CD14-positive monocyte (primary cell): ENCODE results near the gene PLXDC2. TPM values are rescaled to one million over a fixed set of nuclear protein-coding genes. Genes with fewer than 3 reads are reported as not detected.
A peak's percentile ranks its signal among the peaks of the same experiment; 100 is the strongest.

Source experiments
- DNase-seq, 3 donors: peaks; one replicate each; pipeline ENCODE4 v3.0.0-alpha.2; 2011 to 2022
- H2AFZ ChIP-seq: 2 replicates; pipeline ENCODE4 v1.6.0; 2012; ENCODE audit warnings: mild to moderate bottlenecking, low read depth, low read length, inconsistent platforms; ENCODE audit not compliant: insufficient read depth, poor library complexity, severe bottlenecking
- H3K27ac ChIP-seq, 2 donors: 1 replicate in 1 of 2; 2 replicates in 1 of 2; pipeline ENCODE4 v1.5.1; 2012 to 2013; ENCODE audit warnings: low read length in 2 of 2, control low read depth in 1 of 2, inconsistent platforms in 1 of 2, low read depth in 1 of 2, mild to moderate bottlenecking in 1 of 2
- H3K27me3 ChIP-seq, 2 donors: one replicate each; pipeline versions ENCODE4 v1.6.0 to v1.6.1; 2011 to 2013; ENCODE audit warnings: low read length in 2 of 2; ENCODE audit not compliant: control insufficient read depth in 2 of 2, insufficient read depth in 2 of 2
- H3K36me3 ChIP-seq, 2 donors: replicated peaks in 1 of 2; 1 replicate in 1 of 2; 2 replicates in 1 of 2; pipeline versions ENCODE4 v1.5.1 to v1.6.1; 2012 to 2013; ENCODE audit warnings: low read length in 2 of 2, control low read depth in 1 of 2, inconsistent platforms in 1 of 2, mild to moderate bottlenecking in 1 of 2; ENCODE audit not compliant: insufficient read depth in 2 of 2, control insufficient read depth in 1 of 2
- H3K4me1 ChIP-seq, 2 donors: 1 replicate in 1 of 2; 2 replicates in 1 of 2; pipeline versions ENCODE4 v1.5.1 to v1.6.1; 2012 to 2013; ENCODE audit warnings: low read length in 2 of 2, control low read depth in 1 of 2, inconsistent platforms in 1 of 2, mild to moderate bottlenecking in 1 of 2, moderate library complexity in 1 of 2; ENCODE audit not compliant: insufficient read depth in 2 of 2, control insufficient read depth in 1 of 2
- H3K4me2 ChIP-seq: replicated peaks from 2 replicates; pipeline ENCODE3; 2012; ENCODE audit warnings: low read length, moderate library complexity, mild to moderate bottlenecking; ENCODE audit not compliant: poor library complexity, severe bottlenecking; ENCODE audit errors: extremely low read depth
- H3K4me3 ChIP-seq, 3 experiments: fragments of 200-600 bp in 1 of 3; sonication (generic) in 1 of 3; replicated peaks in 1 of 3; 1 replicate in 2 of 3; 2 replicates in 1 of 3; pipeline ENCODE4 v1.5.1; 2011 to 2013; ENCODE audit warnings: low read length in 3 of 3, mild to moderate bottlenecking in 3 of 3, control low read depth in 2 of 3, low read depth in 2 of 3, inconsistent platforms in 1 of 3, moderate library complexity in 1 of 3
- H3K79me2 ChIP-seq: 2 replicates; pipeline ENCODE4 v1.6.0; 2012; ENCODE audit warnings: mild to moderate bottlenecking, control low read depth, inconsistent platforms, low read length, moderate library complexity; ENCODE audit not compliant: insufficient read depth
- H3K9ac ChIP-seq: 2 replicates; pipeline ENCODE4 v1.6.0; 2017; ENCODE audit warnings: low read length, mild to moderate bottlenecking; ENCODE audit not compliant: insufficient read depth, poor library complexity, severe bottlenecking
- H3K9me3 ChIP-seq, 2 donors: replicated peaks in 1 of 2; 1 replicate in 1 of 2; 2 replicates in 1 of 2; pipeline versions ENCODE4 v1.5.1 to v1.6.1; 2012 to 2013; ENCODE audit warnings: low read length in 2 of 2, control low read depth in 1 of 2; ENCODE audit not compliant: control insufficient read depth in 1 of 2, insufficient read depth in 1 of 2
- H4K20me1 ChIP-seq: 2 replicates; pipeline ENCODE4 v1.6.0; 2012; ENCODE audit warnings: mild to moderate bottlenecking, low read length, control low read depth, moderate library complexity; ENCODE audit not compliant: insufficient read depth
- H3K27ac Mint-ChIP-seq, 7 donors: one replicate each; pipeline ENCODE4 v1.8.0; 2020; ENCODE audit warnings: mild to moderate bottlenecking in 7 of 7, mixed read lengths in 7 of 7, moderate library complexity in 6 of 7, inconsistent platforms in 2 of 7
- H3K27me3 Mint-ChIP-seq, 3 donors: one replicate each; pipeline ENCODE4 v1.8.0; 2021 to 2022; ENCODE audit warnings: low read depth in 3 of 3, mild to moderate bottlenecking in 3 of 3, mixed read lengths in 3 of 3, moderate library complexity in 3 of 3, inconsistent platforms in 1 of 3
- H3K36me3 Mint-ChIP-seq, 2 donors: one replicate each; pipeline ENCODE4 v1.8.0; 2020; ENCODE audit warnings: mixed read lengths in 2 of 2, inconsistent platforms in 1 of 2, mild to moderate bottlenecking in 1 of 2
- H3K4me1 Mint-ChIP-seq: one replicate; pipeline ENCODE4 v1.8.0; 2020; ENCODE audit warnings: mild to moderate bottlenecking, mixed read lengths
- H3K4me3 Mint-ChIP-seq, 2 donors: one replicate each; pipeline ENCODE4 v1.8.0; 2020; ENCODE audit warnings: mild to moderate bottlenecking in 2 of 2, mixed read lengths in 2 of 2, moderate library complexity in 1 of 2
- H3K9me3 Mint-ChIP-seq, 7 donors: one replicate each; pipeline ENCODE4 v1.8.0; 2020 to 2022; ENCODE audit warnings: mixed read lengths in 7 of 7, mild to moderate bottlenecking in 6 of 7, moderate library complexity in 6 of 7, inconsistent platforms in 2 of 7
- CTCF ChIP-seq: fragments of 200-600 bp; IDR thresholded peaks from one replicate; pipeline ENCODE4 v1.8.0; 2022; ENCODE audit warnings: antibody characterized with exemption, mild to moderate bottlenecking
- WGBS: methylation state at CpG from one replicate; pipeline ENCODE4 v1.1.5; 2013; ENCODE audit warnings: missing lambda C conversion rate; ENCODE audit not compliant: insufficient coverage; 5-methylcytosine and 5-hydroxymethylcytosine counted together
- intact Hi-C, 2 donors: fragments of 100-400 bp; cut with micrococcal nuclease; formaldehyde crosslinking; loops; one replicate each; pipeline versions ENCODE4 v1.15.0 to v1.15.1; 2023
- polyA plus RNA-seq, 3 donors: library from polyadenylated mRNA; depleted of rRNA in 1 of 3; unstranded in 2 of 3; stranded (reverse) in 1 of 3; fragments of 300-500 nt in 2 of 3; fragments of >200 nt in 1 of 3; fragmentation: Illumina TruSeq in 2 of 3; gene quantifications; 1 replicate in 2 of 3; 2 replicates in 1 of 3; pipeline ENCODE4 v1.2.3, GENCODE V29; 2012 to 2021

Gene PLXDC2
- polyA plus RNA-seq, 3 donors: 37.5 to 128 (median 93.6) TPM

- no peaks in the 10 kb centered on the region for H3K36me3 ChIP-seq
- H3K9me3 ChIP-seq: no peaks in the 10 kb centered on the region
- H3K27ac Mint-ChIP-seq: peak overlapping the region in 3 of 7 donors; percentile 21 to 32 (median 31)
- H3K9ac ChIP-seq: no peak overlapping the region
- peaks cover 0 to 4% (median 0%) of the 10 kb centered on the region in 7 donors for H3K9me3 Mint-ChIP-seq
- intact Hi-C loops: loop anchor here in 1 of 2 donors (10.0 kb wide), 1 partner anchor 371 kb away; no protein-coding TSS in a partner anchor
- H4K20me1 ChIP-seq: no peaks in the 10 kb centered on the region
- TF ChIP-seq CTCF: no peak
- H3K4me1 Mint-ChIP-seq: peaks cover 30% of the 10 kb centered on the region
- H3K27ac ChIP-seq: no peak overlapping the region
- peak overlapping the region; percentile 17 for H2AFZ ChIP-seq
- no peaks in the 10 kb centered on the region for H3K36me3 Mint-ChIP-seq
- no peaks in the 10 kb centered on the region for H3K79me2 ChIP-seq
- H3K27me3 Mint-ChIP-seq: peaks cover 0 to 2% (median 0%) of the 10 kb centered on the region in 3 donors
- WGBS: 10% methylated on average over 2 of the region's 3 CpGs
- H3K4me3 ChIP-seq: no peak overlapping the region
- peak overlapping the region in 1 of 2 donors; percentile 67 for H3K4me3 Mint-ChIP-seq
- H3K27me3 ChIP-seq: no peaks in the 10 kb centered on the region
- H3K4me1 ChIP-seq: peaks cover 8 to 19% of the 10 kb centered on the region in 2 donors
- H3K4me2 ChIP-seq: no peak overlapping the region
- peak in 2 of 3 donors; percentile 9 to 14 for DNase-seq
Observed at GRCh38 chr10:19785366-19785765, 30.9 kb upstream of the PLXDC2 start.

- Mint-ChIP-seq H3K9me3 (no peaks in the 10 kb centered on the region), H3K4me3 (peak overlapping the region in 1 of 2 donors; percentile 12), H3K36me3 (no peaks in the 10 kb centered on the region), H3K27ac (no peak overlapping the region), H3K27me3 (peaks cover 0 to 2% (median 0%) of the 10 kb centered on the region in 3 donors), H3K4me1 (peaks cover 22% of the 10 kb centered on the region)
- peak; percentile 28 to 60 (median 45) for DNase-seq
- Histone ChIP-seq H3K79me2 (no peaks in the 10 kb centered on the region), H3K9me3 (no peaks in the 10 kb centered on the region), H3K4me2 (no peak overlapping the region), H2AFZ (no peak overlapping the region), H3K27ac (no peak overlapping the region), H3K27me3 (no peaks in the 10 kb centered on the region), H3K9ac (no peak overlapping the region), H3K4me1 (peaks cover 8 to 13% of the 10 kb centered on the region in 2 donors), H4K20me1 (no peaks in the 10 kb centered on the region), H3K36me3 (no peaks in the 10 kb centered on the region), H3K4me3 (no peak overlapping the region)
- WGBS: no CpG with 5 or more reads among the region's 3 CpGs
- intact Hi-C loops: loop anchor here in 1 of 2 donors (10.0 kb wide), 1 partner anchor 373 kb away; no protein-coding TSS in a partner anchor
- peak; percentile 98 for TF ChIP-seq CTCF
Observed at GRCh38 chr10:19788075-19788686, 28.1 kb upstream of the PLXDC2 start.
